CD14-positive monocyte (primary cell): Measurements from ENCODE around the gene PAPPA. TPM values are rescaled to one million over a fixed set of nuclear protein-coding genes. Genes with fewer than 3 reads are reported as not detected.
A peak's percentile ranks its signal among the peaks of the same experiment; 100 is the strongest.

Experiments used
- DNase-seq, 3 donors: peaks; one replicate each; pipeline ENCODE4 v3.0.0-alpha.2; 2011 to 2022
- H2AFZ ChIP-seq: 2 replicates; pipeline ENCODE4 v1.6.0; 2012; ENCODE audit warnings: mild to moderate bottlenecking, low read depth, low read length, inconsistent platforms; ENCODE audit not compliant: insufficient read depth, poor library complexity, severe bottlenecking
- H3K27ac ChIP-seq, 2 donors: 1 replicate in 1 of 2; 2 replicates in 1 of 2; pipeline ENCODE4 v1.5.1; 2012 to 2013; ENCODE audit warnings: low read length in 2 of 2, control low read depth in 1 of 2, inconsistent platforms in 1 of 2, low read depth in 1 of 2, mild to moderate bottlenecking in 1 of 2
- H3K27me3 ChIP-seq, 2 donors: one replicate each; pipeline versions ENCODE4 v1.6.0 to v1.6.1; 2011 to 2013; ENCODE audit warnings: low read length in 2 of 2; ENCODE audit not compliant: control insufficient read depth in 2 of 2, insufficient read depth in 2 of 2
- H3K36me3 ChIP-seq, 2 donors: replicated peaks in 1 of 2; 1 replicate in 1 of 2; 2 replicates in 1 of 2; pipeline versions ENCODE4 v1.5.1 to v1.6.1; 2012 to 2013; ENCODE audit warnings: low read length in 2 of 2, control low read depth in 1 of 2, inconsistent platforms in 1 of 2, mild to moderate bottlenecking in 1 of 2; ENCODE audit not compliant: insufficient read depth in 2 of 2, control insufficient read depth in 1 of 2
- H3K4me1 ChIP-seq, 2 donors: 1 replicate in 1 of 2; 2 replicates in 1 of 2; pipeline versions ENCODE4 v1.5.1 to v1.6.1; 2012 to 2013; ENCODE audit warnings: low read length in 2 of 2, control low read depth in 1 of 2, inconsistent platforms in 1 of 2, mild to moderate bottlenecking in 1 of 2, moderate library complexity in 1 of 2; ENCODE audit not compliant: insufficient read depth in 2 of 2, control insufficient read depth in 1 of 2
- H3K4me2 ChIP-seq: replicated peaks from 2 replicates; pipeline ENCODE3; 2012; ENCODE audit warnings: low read length, moderate library complexity, mild to moderate bottlenecking; ENCODE audit not compliant: poor library complexity, severe bottlenecking; ENCODE audit errors: extremely low read depth
- H3K4me3 ChIP-seq, 3 experiments: fragments of 200-600 bp in 1 of 3; sonication (generic) in 1 of 3; replicated peaks in 1 of 3; 1 replicate in 2 of 3; 2 replicates in 1 of 3; pipeline ENCODE4 v1.5.1; 2011 to 2013; ENCODE audit warnings: low read length in 3 of 3, mild to moderate bottlenecking in 3 of 3, control low read depth in 2 of 3, low read depth in 2 of 3, inconsistent platforms in 1 of 3, moderate library complexity in 1 of 3
- H3K79me2 ChIP-seq: 2 replicates; pipeline ENCODE4 v1.6.0; 2012; ENCODE audit warnings: mild to moderate bottlenecking, control low read depth, inconsistent platforms, low read length, moderate library complexity; ENCODE audit not compliant: insufficient read depth
- H3K9ac ChIP-seq: 2 replicates; pipeline ENCODE4 v1.6.0; 2017; ENCODE audit warnings: low read length, mild to moderate bottlenecking; ENCODE audit not compliant: insufficient read depth, poor library complexity, severe bottlenecking
- H3K9me3 ChIP-seq, 2 donors: replicated peaks in 1 of 2; 1 replicate in 1 of 2; 2 replicates in 1 of 2; pipeline versions ENCODE4 v1.5.1 to v1.6.1; 2012 to 2013; ENCODE audit warnings: low read length in 2 of 2, control low read depth in 1 of 2; ENCODE audit not compliant: control insufficient read depth in 1 of 2, insufficient read depth in 1 of 2
- H4K20me1 ChIP-seq: 2 replicates; pipeline ENCODE4 v1.6.0; 2012; ENCODE audit warnings: mild to moderate bottlenecking, low read length, control low read depth, moderate library complexity; ENCODE audit not compliant: insufficient read depth
- H3K27ac Mint-ChIP-seq, 7 donors: one replicate each; pipeline ENCODE4 v1.8.0; 2020; ENCODE audit warnings: mild to moderate bottlenecking in 7 of 7, mixed read lengths in 7 of 7, moderate library complexity in 6 of 7, inconsistent platforms in 2 of 7
- H3K27me3 Mint-ChIP-seq, 3 donors: one replicate each; pipeline ENCODE4 v1.8.0; 2021 to 2022; ENCODE audit warnings: low read depth in 3 of 3, mild to moderate bottlenecking in 3 of 3, mixed read lengths in 3 of 3, moderate library complexity in 3 of 3, inconsistent platforms in 1 of 3
- H3K36me3 Mint-ChIP-seq, 2 donors: one replicate each; pipeline ENCODE4 v1.8.0; 2020; ENCODE audit warnings: mixed read lengths in 2 of 2, inconsistent platforms in 1 of 2, mild to moderate bottlenecking in 1 of 2
- H3K4me1 Mint-ChIP-seq: one replicate; pipeline ENCODE4 v1.8.0; 2020; ENCODE audit warnings: mild to moderate bottlenecking, mixed read lengths
- H3K4me3 Mint-ChIP-seq, 2 donors: one replicate each; pipeline ENCODE4 v1.8.0; 2020; ENCODE audit warnings: mild to moderate bottlenecking in 2 of 2, mixed read lengths in 2 of 2, moderate library complexity in 1 of 2
- H3K9me3 Mint-ChIP-seq, 7 donors: one replicate each; pipeline ENCODE4 v1.8.0; 2020 to 2022; ENCODE audit warnings: mixed read lengths in 7 of 7, mild to moderate bottlenecking in 6 of 7, moderate library complexity in 6 of 7, inconsistent platforms in 2 of 7
- WGBS: methylation state at CpG from one replicate; pipeline ENCODE4 v1.1.5; 2013; ENCODE audit warnings: missing lambda C conversion rate; ENCODE audit not compliant: insufficient coverage; 5-methylcytosine and 5-hydroxymethylcytosine counted together
- intact Hi-C, 2 donors: fragments of 100-400 bp; cut with micrococcal nuclease; formaldehyde crosslinking; loops; one replicate each; pipeline versions ENCODE4 v1.15.0 to v1.15.1; 2023
- polyA plus RNA-seq, 3 donors: library from polyadenylated mRNA; depleted of rRNA in 1 of 3; unstranded in 2 of 3; stranded (reverse) in 1 of 3; fragments of 300-500 nt in 2 of 3; fragments of >200 nt in 1 of 3; fragmentation: Illumina TruSeq in 2 of 3; gene quantifications; 1 replicate in 2 of 3; 2 replicates in 1 of 3; pipeline ENCODE4 v1.2.3, GENCODE V29; 2012 to 2021
- TF ChIP-seq, protein P1 (sequence below): fragments of 200-600 bp; IDR thresholded peaks from one replicate; pipeline ENCODE4 v1.8.0; 2022; ENCODE audit warnings: antibody characterized with exemption, mild to moderate bottlenecking

Gene PAPPA
- polyA plus RNA-seq, 3 donors = not detected

DNA sequence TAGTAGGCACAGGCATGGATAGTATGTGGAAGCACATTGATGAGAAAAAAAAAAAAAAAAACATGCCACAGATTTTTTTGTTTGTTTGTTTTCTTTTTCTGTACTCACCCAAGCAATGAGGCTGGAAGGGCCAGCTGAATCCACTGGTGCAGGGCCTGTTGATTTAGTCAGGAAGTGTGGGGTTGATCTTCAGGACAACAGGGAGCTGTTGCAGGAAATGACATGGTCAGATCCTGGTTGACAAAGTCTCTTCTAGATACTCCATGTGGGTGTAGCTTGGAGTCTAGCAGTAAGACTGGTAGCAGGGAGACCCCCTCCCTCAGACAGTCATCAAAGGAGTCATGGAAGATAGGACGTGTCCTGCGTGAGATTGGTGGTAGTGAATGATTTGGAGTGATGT, 191.8 kb downstream of the PAPPA start:
- H3K4me2 ChIP-seq = no peak overlapping the region
- H3K27ac Mint-ChIP-seq = peak overlapping the region in 1 of 7 donors; percentile 3
- no peak overlapping the region for H2AFZ ChIP-seq
- no peaks in the 10 kb centered on the region for H4K20me1 ChIP-seq
- H3K9me3 Mint-ChIP-seq = peaks cover 0 to 10% (median 4%) of the 10 kb centered on the region in 7 donors
- intact Hi-C loops = no loop called here
- H3K27me3 Mint-ChIP-seq = no peaks in the 10 kb centered on the region
- no peak overlapping the region for H3K9ac ChIP-seq
- H3K79me2 ChIP-seq = no peaks in the 10 kb centered on the region
- no peaks in the 10 kb centered on the region for H3K36me3 Mint-ChIP-seq
- no peaks in the 10 kb centered on the region for H3K27me3 ChIP-seq
- H3K9me3 ChIP-seq = no peaks in the 10 kb centered on the region
- DNase-seq = no peak
- 75% methylated on average over 2 of the region's 2 CpGs for WGBS
- TF ChIP-seq, protein P1, sequence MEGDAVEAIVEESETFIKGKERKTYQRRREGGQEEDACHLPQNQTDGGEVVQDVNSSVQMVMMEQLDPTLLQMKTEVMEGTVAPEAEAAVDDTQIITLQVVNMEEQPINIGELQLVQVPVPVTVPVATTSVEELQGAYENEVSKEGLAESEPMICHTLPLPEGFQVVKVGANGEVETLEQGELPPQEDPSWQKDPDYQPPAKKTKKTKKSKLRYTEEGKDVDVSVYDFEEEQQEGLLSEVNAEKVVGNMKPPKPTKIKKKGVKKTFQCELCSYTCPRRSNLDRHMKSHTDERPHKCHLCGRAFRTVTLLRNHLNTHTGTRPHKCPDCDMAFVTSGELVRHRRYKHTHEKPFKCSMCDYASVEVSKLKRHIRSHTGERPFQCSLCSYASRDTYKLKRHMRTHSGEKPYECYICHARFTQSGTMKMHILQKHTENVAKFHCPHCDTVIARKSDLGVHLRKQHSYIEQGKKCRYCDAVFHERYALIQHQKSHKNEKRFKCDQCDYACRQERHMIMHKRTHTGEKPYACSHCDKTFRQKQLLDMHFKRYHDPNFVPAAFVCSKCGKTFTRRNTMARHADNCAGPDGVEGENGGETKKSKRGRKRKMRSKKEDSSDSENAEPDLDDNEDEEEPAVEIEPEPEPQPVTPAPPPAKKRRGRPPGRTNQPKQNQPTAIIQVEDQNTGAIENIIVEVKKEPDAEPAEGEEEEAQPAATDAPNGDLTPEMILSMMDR = no peak
- no peaks in the 10 kb centered on the region for H3K4me1 ChIP-seq
- H3K4me1 Mint-ChIP-seq = no peaks in the 10 kb centered on the region
- no peak overlapping the region for H3K4me3 Mint-ChIP-seq
- H3K36me3 ChIP-seq = no peaks in the 10 kb centered on the region
- H3K4me3 ChIP-seq = no peak overlapping the region
- H3K27ac ChIP-seq = no peak overlapping the region

DNA sequence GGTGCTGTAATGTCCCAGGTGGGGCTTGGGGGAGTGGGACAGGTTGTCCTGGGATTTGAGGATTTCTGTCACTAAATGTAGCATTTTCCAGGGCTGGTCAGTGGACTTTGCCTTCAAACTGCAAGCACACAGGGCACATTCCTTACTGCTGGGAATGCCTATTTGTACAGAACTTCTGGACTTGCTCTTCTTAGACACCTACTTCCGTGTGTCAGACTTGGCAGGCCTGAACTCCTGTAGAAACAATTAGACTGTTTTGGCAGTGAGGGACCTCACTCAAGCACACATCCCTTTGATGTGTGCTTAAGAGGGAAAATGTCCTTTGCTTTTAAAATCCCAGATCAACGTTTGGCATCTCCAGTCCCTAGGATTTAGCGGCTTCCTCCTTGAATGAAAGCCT, 192.2 kb downstream of the PAPPA start:
- H3K27ac ChIP-seq = no peak overlapping the region
- H3K27ac Mint-ChIP-seq = no peak overlapping the region
- no peaks in the 10 kb centered on the region for H3K36me3 ChIP-seq
- no peak overlapping the region for H3K4me2 ChIP-seq
- TF ChIP-seq, protein P1 = no peak
- DNase-seq = no peak
- H4K20me1 ChIP-seq = no peaks in the 10 kb centered on the region
- no peak overlapping the region for H3K4me3 ChIP-seq
- H3K4me3 Mint-ChIP-seq = no peak overlapping the region
- H3K27me3 ChIP-seq = no peaks in the 10 kb centered on the region
- peaks cover 0 to 10% (median 4%) of the 10 kb centered on the region in 7 donors for H3K9me3 Mint-ChIP-seq
- H3K9me3 ChIP-seq = no peaks in the 10 kb centered on the region
- no peak overlapping the region for H2AFZ ChIP-seq
- no peaks in the 10 kb centered on the region for H3K4me1 ChIP-seq
- 90% methylated on average over 2 of the region's 3 CpGs for WGBS
- no peaks in the 10 kb centered on the region for H3K79me2 ChIP-seq
- H3K36me3 Mint-ChIP-seq = no peaks in the 10 kb centered on the region
- no peaks in the 10 kb centered on the region for H3K27me3 Mint-ChIP-seq
- H3K4me1 Mint-ChIP-seq = no peaks in the 10 kb centered on the region
- H3K9ac ChIP-seq = no peak overlapping the region
- intact Hi-C loops = no loop called here
